Activated CD4-positive, CD25-positive, alpha-beta regulatory T cell treated with anti-CD3 and anti-CD28 coated beads, Interleukin-2, amount 50 U/mL, for 24 hours (primary cell): ENCODE measurements around the gene MUSTN1.

ENCODE experiments used
- ATAC-seq, 2 donors: fragments of 150-1000 bp; cut with Tn5 transposase; one replicate each; pipeline ENCODE4 v1.10.0; 2021; ENCODE audit warnings: mild to moderate bottlenecking in 1 of 2, moderate library complexity in 1 of 2

MUSTN1 gene

DNA sequence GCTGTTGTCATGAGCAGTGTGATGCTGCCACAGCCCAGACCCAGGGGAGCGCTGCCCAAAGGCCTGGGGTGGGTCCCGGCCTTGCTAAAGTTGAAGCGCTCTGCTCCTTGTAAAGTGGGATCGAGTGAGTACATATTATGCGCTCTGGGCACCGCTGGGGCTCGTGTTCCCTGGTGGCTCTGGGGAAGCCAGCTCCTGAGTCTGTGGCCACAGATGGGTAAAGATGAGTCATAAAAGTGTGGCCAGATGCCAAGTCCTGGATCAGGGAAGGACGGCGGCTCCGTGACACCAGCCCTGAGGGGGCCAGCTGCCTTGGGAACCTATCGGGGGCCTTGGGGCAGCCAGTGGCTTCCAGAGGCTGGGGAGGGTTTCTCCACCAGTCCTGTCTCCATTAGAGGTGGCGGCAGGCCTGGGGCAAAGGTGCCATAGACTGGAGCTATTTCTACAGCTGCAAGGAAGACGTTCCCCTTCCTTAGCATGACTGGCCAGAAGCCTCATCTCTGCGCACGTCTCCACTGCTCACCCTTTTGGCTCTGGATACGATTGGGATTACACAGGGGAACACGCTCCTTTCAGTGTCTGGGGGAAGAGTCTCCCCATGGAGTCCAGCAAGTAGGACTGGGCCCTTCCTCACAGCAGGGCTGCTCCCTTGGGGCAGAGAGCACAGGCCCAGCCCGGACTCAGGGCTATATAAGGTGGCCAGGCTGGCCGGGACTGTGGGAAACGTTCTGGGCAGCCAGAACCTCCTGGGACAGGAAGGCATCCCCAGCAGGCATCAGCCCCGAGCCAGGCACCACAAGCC is 3.1 kb downstream of the MUSTN1 start:
- ATAC-seq, result no peak

DNA sequence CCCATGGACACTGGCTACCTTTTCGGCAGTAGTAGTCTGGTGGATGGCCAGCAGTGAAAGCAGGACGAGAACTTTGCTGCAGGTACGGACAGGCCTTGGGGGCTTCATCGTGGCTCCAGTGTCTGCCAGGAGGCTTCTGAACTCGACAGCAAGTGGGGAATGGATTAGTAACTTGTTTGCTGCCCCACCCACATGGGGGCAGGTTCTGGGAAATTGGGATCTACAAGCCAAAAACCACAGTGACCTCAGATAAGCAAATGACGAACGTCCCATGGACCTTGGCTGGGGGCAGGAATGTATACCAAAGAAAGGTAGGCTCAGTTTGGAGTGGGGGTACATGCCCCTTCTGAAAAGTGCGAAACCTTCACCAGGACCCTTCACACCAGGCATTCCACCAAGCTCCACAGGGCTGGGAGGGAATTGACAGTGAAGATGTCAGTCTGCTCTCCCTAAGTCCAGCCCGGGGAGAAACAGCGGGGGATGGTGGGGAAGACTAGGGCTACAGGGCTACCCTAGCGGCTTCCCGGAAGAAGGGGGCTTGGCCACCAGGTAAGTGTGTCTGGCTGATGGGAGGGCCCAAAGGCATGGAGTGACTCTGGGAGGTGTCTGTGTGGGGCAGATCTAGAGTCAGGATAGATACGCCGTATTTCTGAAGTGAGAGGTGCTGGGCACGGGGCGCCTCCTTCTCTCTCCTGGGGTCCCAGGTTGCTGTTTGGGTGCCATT is 4.1 kb downstream of the MUSTN1 start, which contains the start of gene ITIH4:
ITIH4 (minus strand) TSS at position 138 of the 724 bp plus-strand sequence; CDS start at position 108, 30 bp downstream.
- no peak for ATAC-seq

DNA sequence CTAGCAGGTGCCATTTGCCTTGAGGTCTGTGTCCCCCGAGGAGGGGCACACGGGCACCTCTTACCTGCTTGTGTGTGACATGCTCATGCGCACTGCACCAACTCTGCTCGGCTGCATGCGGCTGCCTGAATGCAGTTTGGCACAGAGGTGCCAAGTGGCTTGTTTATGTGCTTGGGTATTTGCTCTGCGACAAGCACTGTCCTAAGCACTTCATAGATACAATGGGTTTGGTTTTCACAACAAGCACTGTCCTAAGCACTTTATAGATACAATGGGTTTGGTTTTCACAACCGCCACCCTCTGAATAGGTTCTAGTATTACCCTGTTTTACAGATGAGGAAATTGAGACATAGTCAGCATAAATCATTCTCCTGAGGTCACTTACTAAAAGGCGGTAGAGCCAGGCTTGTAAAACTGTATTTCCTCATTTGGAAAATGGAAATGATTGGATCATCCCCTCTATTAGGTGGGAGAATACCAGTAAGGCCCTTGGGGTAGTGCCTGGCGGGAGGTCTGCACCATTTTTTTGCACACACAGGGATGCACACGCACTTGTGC is 4.8 kb downstream of the MUSTN1 start:
- no peak for ATAC-seq

DNA sequence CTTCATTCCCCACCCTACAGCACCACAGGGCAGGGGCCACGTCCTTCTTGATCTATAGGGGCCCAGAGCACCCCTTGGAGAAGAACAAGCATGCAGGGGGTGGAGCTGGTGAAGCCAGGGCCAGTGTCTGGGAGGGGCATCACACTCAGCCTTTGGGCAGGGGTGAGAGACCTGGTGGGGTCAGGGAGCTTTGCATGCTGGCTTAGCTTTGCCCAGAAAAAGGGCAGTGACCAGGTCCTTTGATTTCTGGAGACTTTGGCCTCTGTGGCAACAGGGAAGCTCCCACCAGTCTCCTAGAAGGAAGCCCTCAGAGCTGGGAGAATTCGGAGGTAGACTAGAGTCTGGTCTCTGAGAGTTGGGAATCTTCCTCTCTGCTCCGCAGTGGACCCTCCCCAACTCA is 5.3 kb downstream of the MUSTN1 start:
- no peak for ATAC-seq

DNA sequence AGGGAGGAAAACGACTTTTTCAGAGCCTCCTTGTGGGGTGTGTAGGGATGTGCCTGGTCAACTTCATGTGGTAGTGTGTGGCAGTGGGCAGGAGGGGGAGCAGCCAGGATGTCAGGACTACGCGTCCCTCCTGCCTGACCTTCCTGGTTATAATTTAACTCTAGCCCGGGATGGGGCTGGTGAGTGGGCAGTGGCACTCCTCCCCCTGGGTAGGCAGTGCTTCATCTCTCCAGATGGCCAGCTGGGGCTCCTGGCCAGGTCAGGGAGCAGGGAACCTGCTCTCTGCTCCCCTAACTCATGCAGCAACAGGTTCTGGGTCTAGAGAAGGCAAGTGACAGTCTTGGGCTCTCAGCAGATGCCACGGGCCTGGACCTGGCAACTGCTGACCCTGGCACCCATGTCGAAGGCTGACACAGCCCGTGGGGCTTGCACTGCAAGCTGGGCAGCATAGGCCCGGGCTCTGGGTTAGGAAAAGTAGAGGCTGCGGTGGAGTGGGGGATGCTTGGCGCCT is 6.9 kb downstream of the MUSTN1 start:
- no peak for ATAC-seq

DNA sequence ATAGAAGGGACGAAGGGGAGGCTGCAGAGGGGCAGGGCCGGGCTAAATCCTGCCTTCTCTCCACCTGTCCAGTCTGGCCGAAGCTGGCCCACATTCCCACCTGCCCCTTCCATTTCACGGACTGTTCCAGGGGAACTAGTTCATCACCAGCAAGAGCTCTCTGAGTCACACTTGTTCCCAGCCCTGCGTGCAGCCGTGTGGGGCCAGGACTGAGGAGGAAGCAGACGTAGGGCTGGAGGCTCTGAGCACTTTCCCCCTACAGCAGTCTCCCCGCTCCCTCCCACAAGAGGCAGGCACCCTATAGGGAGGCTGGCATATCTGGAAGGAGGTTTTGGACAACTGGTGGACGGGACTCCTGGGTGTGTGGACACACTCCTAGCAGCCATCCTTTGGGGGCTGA is 7.4 kb downstream of the MUSTN1 start:
- ATAC-seq, result no peak

DNA sequence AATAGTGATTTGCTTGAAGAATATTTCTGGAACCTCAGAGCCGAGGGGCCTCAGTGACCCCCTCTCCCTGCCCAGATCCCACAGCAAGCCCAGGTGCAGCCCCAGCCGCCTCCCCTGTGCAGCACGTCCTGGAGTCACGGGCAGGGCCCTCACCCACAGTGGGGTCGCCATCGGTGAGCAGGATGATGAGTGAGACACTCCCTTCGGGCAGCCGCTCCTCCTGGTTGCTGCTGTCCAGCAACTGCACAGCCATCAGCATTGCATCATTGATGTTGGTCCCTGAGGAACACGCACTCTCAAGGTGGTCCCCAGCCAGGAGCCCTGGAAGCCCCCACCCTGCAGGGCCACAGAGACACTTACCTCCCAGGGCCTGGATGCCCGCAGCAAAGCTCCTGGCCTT is 10.8 kb downstream of the MUSTN1 start:
- ATAC-seq, result no peak

DNA sequence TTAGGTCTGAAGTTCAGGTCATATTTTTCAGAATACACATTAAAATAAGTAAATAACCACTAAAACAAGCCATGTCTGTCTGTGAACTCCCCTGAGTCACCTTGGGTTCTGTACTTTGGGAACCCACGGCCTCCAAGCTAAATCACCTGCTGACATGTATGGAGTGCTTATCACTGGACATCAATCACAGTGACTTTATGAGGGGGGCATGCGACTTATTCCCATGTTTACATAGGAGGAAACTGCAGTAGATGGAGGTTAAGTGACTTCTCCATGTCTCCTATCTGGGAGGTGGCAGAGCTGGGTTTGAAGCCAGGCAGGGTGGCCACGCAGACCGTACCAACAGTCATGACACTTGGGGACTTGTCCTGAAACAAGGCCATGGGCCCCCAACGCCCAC is 12.5 kb downstream of the MUSTN1 start:
- ATAC-seq, result no peak

DNA sequence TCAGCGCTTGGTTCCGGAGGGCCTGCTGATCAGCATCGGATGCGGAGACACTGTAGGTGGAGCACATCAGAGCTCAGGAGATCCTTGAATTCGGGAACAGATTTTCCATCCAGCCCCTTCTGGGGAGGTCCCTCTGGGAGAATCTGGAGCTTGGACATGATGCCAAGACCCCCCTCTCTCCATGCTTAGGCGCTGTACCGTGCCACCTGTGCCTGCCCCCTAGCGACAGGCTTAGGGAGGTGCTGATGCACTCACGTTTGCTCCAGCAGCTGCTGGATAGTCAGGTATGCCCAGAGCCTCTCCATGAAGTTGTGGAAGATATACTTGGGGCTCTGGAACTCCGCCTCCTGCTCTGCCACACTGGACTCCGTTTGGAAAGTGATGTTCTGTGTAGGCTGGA is 14.1 kb downstream of the MUSTN1 start:
- ATAC-seq, result peak; percentile 44 to 53

DNA sequence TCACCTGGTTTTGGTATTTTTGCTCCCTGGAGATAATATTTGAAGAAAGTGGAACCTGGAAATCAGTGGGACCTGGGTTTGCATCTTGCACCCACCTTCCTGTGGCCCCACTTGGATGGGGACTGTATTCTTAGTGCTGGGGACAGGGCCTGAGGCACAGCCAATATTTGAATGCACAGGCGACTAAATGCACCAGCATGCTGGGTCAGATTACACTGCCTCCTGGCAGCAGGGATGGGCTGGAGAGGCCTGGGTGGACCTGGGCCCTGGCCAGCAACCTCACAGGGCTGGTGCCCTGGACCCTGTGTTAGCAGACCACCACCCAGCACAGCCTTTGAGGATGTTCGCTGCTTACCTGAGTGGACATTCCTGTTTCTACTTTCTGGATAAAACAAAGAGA is 14.9 kb downstream of the MUSTN1 start:
- no peak for ATAC-seq

DNA sequence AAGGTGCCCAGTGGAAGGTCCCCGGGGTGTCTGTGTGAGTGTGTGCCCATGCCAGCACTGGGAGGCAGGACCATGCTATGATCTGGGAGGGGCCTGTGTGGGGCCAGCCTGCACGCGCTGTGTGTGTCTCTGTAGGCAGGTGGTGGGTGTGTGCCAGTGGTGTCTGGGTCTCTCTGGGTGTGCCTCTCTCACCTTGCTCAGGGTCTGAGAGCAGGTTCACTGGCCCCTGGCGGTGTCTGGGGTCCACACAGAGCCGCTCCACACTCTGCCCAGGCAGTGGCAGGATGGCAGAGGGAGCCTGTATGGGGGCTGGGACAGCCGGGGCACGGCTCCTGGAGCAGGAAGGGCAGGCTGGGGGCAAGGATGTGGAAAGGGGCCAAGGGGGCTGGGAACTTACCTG is 17.0 kb downstream of the MUSTN1 start:
- ATAC-seq, result no peak

DNA sequence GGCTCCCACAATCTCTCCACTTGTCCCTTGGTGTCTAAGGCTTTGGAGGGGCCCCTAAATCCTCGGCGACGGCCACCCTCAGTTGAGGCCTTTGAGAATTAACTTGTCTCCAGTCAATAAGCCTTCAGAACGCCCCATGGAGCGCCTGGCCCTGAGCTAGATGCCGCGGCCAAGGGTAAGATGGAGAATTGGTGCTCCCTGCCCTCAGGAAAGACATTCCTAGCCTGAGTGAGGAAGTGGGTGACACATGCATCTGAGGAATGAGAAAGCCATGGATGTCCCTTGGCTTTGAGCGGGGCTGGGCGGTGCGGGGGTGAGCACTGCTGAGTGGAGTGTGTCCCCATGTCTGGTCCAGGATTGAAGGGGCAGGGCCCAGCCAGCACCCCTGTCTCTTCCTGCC is 17.6 kb downstream of the MUSTN1 start:
- ATAC-seq, result no peak

DNA sequence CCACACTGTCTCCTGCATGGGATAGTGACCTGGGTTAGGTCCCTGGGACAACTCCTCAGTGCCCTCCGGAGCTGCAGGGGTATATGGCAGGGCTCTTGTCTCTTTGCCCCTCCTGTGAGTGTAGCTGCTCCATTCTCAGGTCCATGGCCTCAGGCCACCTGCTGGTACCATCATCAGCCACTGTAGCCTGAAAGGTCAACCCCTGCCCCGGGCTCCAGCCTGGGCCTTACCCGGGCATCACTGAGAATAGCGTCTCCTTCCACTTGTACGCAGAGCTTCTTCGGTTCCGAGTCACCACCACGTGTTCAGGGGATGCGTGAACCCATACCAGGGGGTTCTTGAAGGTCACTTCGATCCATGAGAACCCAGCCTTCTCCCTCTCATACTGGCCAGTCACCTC is 18.2 kb downstream of the MUSTN1 start:
- no peak for ATAC-seq

DNA sequence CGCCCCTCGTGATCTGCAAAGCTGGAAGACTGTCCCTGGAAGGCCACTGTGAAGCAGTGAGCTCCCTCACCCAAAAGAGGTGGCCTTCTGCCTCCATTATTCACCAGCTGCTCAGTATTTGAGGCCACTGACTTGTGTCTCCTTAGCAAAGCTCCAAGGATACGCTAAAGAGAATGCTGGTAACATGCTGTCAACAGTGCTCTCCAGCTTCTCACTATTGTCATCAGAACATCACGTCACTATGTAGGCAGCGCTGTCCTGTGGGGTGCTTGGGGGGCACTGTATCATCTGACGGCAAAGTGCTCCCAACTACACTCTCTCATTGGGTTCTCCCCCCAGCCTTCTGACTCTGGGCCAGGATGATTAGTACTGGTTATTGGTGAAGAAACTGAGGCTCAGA is 18.6 kb downstream of the MUSTN1 start:
- no peak for ATAC-seq

DNA sequence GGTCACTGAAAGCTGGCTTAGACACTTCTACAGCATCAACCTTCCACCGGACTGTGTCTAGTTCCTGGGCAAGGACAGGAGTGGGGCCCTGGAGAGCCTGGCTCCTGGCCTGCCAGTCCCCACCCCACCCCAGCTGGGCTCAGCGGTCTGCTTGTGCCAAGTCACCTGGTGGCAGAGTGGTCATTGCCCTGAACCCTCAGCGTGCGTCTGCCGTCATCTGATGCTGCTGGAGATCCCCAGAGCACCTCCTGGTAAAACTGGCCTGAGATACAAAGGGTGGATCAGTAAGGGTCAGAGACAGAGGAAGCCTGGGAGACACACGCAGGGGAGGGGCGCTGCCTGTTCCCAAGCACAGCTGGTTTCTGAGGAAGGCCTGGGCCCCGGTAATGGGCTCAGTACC is 21.0 kb downstream of the MUSTN1 start:
- ATAC-seq, result no peak

DNA sequence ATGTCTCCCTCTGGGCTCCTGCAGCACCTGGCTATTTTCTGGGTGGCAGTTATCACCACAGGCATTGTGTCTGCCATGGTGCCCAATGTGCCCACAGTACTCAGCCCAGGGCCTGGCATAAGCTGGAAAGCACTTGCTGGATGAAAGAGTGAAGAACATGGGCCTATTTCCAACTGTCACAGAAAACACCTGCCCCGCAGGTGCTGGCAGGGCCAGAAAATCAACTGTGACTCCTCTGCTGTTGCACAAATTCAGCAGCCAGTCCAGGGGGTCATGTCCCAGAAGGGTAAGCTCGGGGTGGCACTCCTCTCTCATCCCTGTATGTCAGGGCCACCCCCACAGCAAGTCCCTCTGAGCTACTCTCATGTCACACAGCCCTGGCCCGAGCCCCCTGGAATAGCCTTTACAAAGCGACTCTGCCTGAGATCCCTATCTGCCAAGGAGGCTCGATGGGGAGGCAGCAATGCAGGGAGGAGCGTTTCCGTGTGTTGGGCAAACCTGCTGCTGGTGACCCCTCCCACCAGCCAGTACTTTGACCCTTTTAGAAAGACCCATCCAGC is 23.3 kb downstream of the MUSTN1 start:
- ATAC-seq, result no peak

DNA sequence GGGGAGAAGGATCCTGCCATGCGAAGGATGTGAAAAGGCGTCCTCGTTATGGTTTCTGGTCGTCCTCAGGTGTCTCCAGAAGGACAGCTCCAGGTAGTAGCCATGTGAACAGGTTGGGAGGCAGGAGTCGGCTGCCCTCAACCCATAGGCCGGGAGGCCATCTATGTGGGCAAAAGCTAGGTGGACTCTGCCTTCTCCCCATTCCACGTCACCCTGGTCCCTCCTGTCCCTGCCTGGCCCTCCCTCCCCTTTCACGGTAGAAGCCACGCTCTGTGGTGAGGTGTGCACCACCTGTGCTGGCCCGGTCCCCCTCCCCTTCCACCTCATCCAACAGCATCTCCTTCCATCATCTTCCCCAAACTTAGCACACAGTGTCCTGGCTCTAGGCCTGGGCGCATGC is 23.9 kb downstream of the MUSTN1 start:
- no peak for ATAC-seq

DNA sequence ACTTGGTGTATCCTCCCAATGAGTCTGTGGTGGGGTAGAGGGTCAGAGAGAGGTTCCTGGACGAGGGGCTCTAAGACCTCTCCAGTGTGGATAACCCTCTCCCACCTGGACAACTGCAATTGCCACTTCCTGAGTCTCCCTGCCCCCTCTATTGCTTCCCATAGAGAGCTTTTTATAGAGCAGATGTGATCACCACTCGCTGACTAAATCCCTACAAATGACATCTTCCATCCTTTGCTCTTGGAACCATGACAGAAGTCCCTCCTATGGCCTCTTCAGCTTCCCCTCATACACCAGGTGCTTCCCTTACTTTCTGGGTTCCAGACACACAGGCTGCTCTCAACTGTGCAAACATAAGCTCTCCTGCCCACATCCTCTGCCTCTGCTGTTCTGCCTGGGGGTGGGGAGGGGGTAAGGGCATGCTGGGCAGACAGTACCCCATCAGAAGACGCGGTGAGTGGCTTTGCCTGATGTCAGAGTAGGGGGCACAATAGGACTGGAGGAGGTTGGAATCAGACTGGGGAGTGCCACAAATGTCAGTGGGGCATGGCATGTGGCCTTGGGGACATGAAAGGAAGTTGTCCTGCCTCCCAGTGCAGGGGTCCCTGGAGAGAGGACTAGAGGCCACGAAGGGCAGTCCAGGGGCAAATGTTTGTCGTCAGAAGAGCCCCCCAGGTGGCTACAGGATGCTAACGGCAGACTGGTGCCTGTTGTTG is 25.0 kb downstream of the MUSTN1 start:
- ATAC-seq, result no peak

DNA sequence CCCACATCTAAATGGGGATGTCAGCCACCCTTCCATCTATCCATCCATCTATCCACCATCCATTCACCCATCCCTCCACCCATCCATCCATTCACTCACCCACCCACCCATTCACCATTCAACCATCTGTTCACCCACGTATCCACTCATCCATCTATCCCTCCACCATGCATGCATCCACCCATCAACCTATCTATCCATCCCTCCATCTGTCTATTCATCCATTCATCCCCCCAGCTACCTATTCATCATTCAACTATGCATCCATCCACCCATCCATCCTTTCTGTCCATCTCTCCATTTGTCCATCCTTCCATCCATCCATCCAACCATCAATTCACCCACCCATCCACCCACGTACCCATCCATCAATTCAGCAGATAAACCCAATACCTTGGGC is 25.7 kb downstream of the MUSTN1 start:
- no peak for ATAC-seq

DNA sequence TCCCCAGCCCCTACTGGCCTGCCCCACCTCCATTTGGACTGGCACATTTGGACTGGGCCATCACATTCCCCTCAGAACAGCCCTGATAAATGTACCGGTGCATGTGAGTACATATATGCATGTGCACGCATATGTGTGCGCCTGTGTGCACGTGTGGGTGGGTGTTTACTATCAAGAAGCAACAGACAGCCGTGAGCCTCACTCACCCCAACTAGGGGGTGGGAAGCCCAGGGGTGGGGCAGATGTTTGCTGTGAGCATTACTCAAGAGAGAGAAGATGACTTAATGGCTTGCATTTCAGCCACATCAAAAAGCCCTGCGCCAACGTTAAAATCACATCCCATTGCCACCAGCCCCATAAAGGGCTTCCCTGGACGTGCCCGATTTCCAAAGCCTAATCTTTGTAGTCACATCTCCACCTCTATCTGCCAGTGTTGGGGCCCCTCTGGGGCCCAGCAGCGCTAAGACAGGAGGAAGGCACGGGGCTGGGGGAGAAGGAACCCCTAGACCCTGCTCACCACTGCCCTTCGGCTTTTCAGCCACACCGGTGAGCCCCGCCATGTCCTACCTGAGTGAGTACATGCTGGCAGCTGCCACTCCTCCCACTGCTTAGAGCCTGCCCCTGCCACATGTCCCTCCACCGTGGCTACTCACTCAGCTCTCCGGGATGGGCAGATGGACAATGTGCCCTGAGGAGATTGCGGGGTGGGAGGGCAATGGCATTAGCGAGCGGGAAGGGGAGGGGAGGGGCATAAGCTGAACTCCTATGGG is 29.4 kb downstream of the MUSTN1 start:
- ATAC-seq, result no peak

DNA sequence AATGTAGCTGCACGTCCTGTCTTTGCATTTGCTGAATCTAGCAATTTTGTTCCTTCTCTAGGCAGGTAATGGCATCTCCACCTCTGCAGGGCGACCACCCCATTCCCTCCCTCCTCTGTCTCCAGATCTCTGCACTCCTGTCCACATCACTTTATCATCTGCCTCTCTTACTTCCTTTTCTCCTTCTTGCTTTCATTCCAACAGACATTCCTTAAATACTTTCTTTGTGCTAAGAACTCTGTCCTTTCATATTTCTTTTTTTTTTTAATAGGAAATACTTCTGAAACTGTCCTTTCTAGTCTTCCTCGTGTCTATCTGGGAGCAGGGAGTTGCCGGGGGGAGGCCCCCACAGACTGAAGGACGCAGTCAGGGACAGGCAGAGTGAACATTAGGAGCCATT is 33.0 kb downstream of the MUSTN1 start:
- ATAC-seq, result no peak

DNA sequence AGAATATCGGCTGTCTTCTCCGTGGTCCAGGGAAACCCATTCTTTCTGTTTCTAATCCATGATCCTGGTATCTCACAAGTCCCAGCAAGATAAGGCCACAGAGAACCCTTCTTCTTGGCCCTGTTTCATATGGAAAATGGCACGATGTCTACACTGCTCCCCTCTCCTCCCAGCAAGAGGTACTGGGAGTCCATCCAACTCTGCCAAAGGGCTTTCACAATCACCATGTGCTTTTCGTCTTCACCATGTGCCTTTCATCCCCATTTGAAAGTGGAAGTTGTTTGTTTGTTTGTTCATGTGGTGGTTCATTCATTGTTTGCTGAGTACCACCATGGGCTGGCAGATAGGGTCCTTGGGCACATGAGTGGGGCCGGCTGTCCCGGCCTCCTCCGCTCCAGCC is 34.7 kb downstream of the MUSTN1 start:
- no peak for ATAC-seq
